ENCODE measurements around the gene TGFBRAP1.

The TGFBRAP1 gene

GRCh38 chr2:105309147-105309545 is 20.4 kb downstream of the TGFBRAP1 start:
- no peak for DNase-seq

- DNase-seq, result no peak
Measured at GRCh38 chr2:105308382-105309146, 21.0 kb downstream of the TGFBRAP1 start.

- no peak for DNase-seq
Measured at GRCh38 chr2:105307962-105308361, 21.6 kb downstream of the TGFBRAP1 start.

GRCh38 chr2:105307550-105307949 is 22.0 kb downstream of the TGFBRAP1 start:
- DNase-seq, result no peak

GRCh38 chr2:105307146-105307545 is 22.4 kb downstream of the TGFBRAP1 start:
- no peak for DNase-seq

GRCh38 chr2:105301646-105302045 is 27.9 kb downstream of the TGFBRAP1 start:
- DNase-seq, result no peak

GRCh38 chr2:105299290-105299689 is 30.2 kb downstream of the TGFBRAP1 start:
- no peak for DNase-seq

GRCh38 chr2:105298017-105298416 is 31.5 kb downstream of the TGFBRAP1 start:
- no peak for DNase-seq

GRCh38 chr2:105297216-105297615 is 32.3 kb downstream of the TGFBRAP1 start:
- no peak for DNase-seq

GRCh38 chr2:105296017-105296611 is 33.4 kb downstream of the TGFBRAP1 start:
- DNase-seq, result no peak

GRCh38 chr2:105294844-105295481 is 34.6 kb downstream of the TGFBRAP1 start:
- DNase-seq, result no peak

- DNase-seq, result no peak
Measured at GRCh38 chr2:105294046-105294445, 35.5 kb downstream of the TGFBRAP1 start.

- DNase-seq, result no peak
Measured at GRCh38 chr2:105291981-105292380, 37.6 kb downstream of the TGFBRAP1 start.

- no peak for DNase-seq
Measured at GRCh38 chr2:105290981-105291660, 38.4 kb downstream of the TGFBRAP1 start.

GRCh38 chr2:105288133-105288532 is 41.4 kb downstream of the TGFBRAP1 start:
- DNase-seq, result no peak

GRCh38 chr2:105287692-105288091 is 41.8 kb downstream of the TGFBRAP1 start:
- peak; percentile 35 for DNase-seq

GRCh38 chr2:105283532-105283931 is 46.0 kb downstream of the TGFBRAP1 start:
- no peak for DNase-seq

GRCh38 chr2:105280281-105280680 is 49.3 kb downstream of the TGFBRAP1 start:
- no peak for DNase-seq

- no peak for DNase-seq
Measured at GRCh38 chr2:105279126-105279525, 50.4 kb downstream of the TGFBRAP1 start.

- DNase-seq, result no peak
Measured at GRCh38 chr2:105278654-105279053, 50.9 kb downstream of the TGFBRAP1 start.

- no peak for DNase-seq
Measured at GRCh38 chr2:105274046-105274445, 55.5 kb downstream of the TGFBRAP1 start.

GRCh38 chr2:105272176-105272575 is 57.4 kb downstream of the TGFBRAP1 start:
- no peak for DNase-seq

GRCh38 chr2:105271393-105272045 is 58.0 kb downstream of the TGFBRAP1 start:
- DNase-seq, result no peak

Measured in KG1 (cell line).